GM18505 (cell line): ENCODE measurements around the gene SEC14L1.
"Not testable (repeated sequence)": the region's sequence is repeated elsewhere in the genome, so short reads cannot be mapped to it uniquely, and the experiment has no call there.

Experiments used
- ATAC-seq: cut with Tn5 transposase; IDR thresholded peaks from one replicate; pipeline ENCODE4 v1.9.1; 2021; ENCODE audit not compliant: unreplicated experiment
- POLR2A ChIP-seq: IDR thresholded peaks from 4 replicates; pipeline ENCODE4 v1.6.1; 2011; ENCODE audit warnings: borderline replicate concordance; ENCODE audit not compliant: insufficient read depth, insufficient read length; ENCODE audit errors: extremely low read depth

Gene SEC14L1

GRCh38 chr17:77125432-77125901, 15.3 kb upstream of the SEC14L1 start:
- no peak for ATAC-seq
- TF ChIP-seq POLR2A = no peak

- no peak for ATAC-seq
Measured at GRCh38 chr17:77126519-77126918, 14.2 kb upstream of the SEC14L1 start.

GRCh38 chr17:77127735-77128361, 12.9 kb upstream of the SEC14L1 start:
- ATAC-seq = no peak
- TF ChIP-seq POLR2A = no peak

More at GRCh38 chr17:77126519-77126918, 14.2 kb upstream of the SEC14L1 start:
- no peak for TF ChIP-seq POLR2A

GRCh38 chr17:77128896-77129567, 11.7 kb upstream of the SEC14L1 start:
- ATAC-seq = no peak
- no peak for TF ChIP-seq POLR2A

GRCh38 chr17:77129568-77130301, 11.0 kb upstream of the SEC14L1 start:
- ATAC-seq = no peak
- TF ChIP-seq POLR2A = no peak

- ATAC-seq = no peak
Measured at GRCh38 chr17:77130525-77130924, 10.2 kb upstream of the SEC14L1 start.

GRCh38 chr17:77131904-77132303, 8.9 kb upstream of the SEC14L1 start:
- ATAC-seq = no peak
- TF ChIP-seq POLR2A = no peak

More at GRCh38 chr17:77130525-77130924, 10.2 kb upstream of the SEC14L1 start:
- TF ChIP-seq POLR2A = no peak

GRCh38 chr17:77132411-77133086, 8.2 kb upstream of the SEC14L1 start:
- ATAC-seq = no peak
- TF ChIP-seq POLR2A = no peak

GRCh38 chr17:77133087-77133638, 7.6 kb upstream of the SEC14L1 start:
- no peak for TF ChIP-seq POLR2A
- ATAC-seq = no peak

GRCh38 chr17:77136420-77136767, 4.4 kb upstream of the SEC14L1 start:
- no peak for TF ChIP-seq POLR2A
- ATAC-seq = no peak

GRCh38 chr17:77137111-77137510, 3.7 kb upstream of the SEC14L1 start:
- no peak for TF ChIP-seq POLR2A
- ATAC-seq = no peak

- ATAC-seq = not testable (repeated sequence)
Measured at GRCh38 chr17:77137886-77138285, 2.9 kb upstream of the SEC14L1 start.
